HG02759 (cell line): ENCODE results near the gene WASHC3.
"Not testable (repeated sequence)": the region's sequence is repeated elsewhere in the genome, so short reads cannot be mapped to it uniquely, and the experiment has no call there.

ENCODE experiments used
- ATAC-seq: cut with Tn5 transposase; IDR thresholded peaks from one replicate; pipeline ENCODE4 v1.9.1; 2021; ENCODE audit warnings: mild to moderate bottlenecking, moderate library complexity; ENCODE audit not compliant: unreplicated experiment

WASHC3 gene

DNA sequence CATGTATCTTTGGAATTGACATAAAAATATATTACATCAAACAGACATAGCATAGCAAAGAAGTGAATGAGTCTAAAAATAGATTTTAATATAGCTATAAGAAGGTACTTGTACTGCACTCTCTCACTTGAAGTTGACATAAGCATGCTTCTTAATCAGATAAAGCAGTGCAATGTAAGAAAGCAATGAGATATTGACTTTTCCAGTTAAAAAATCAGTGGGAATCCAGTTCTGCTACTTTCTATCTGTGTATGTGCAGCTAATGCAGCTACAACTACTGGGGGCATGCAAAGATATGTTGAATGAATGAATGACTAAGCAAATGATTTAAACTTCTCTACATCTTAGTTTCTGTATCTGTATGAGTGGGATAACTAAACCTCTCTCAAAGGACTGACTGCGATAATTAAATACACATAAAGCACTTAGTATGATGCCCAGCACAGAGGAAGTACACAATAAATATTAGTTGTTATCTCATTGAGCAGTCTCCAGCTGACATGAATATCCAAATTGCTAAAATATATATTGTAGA, 10.3 kb downstream of the WASHC3 start:
- ATAC-seq = no peak

DNA sequence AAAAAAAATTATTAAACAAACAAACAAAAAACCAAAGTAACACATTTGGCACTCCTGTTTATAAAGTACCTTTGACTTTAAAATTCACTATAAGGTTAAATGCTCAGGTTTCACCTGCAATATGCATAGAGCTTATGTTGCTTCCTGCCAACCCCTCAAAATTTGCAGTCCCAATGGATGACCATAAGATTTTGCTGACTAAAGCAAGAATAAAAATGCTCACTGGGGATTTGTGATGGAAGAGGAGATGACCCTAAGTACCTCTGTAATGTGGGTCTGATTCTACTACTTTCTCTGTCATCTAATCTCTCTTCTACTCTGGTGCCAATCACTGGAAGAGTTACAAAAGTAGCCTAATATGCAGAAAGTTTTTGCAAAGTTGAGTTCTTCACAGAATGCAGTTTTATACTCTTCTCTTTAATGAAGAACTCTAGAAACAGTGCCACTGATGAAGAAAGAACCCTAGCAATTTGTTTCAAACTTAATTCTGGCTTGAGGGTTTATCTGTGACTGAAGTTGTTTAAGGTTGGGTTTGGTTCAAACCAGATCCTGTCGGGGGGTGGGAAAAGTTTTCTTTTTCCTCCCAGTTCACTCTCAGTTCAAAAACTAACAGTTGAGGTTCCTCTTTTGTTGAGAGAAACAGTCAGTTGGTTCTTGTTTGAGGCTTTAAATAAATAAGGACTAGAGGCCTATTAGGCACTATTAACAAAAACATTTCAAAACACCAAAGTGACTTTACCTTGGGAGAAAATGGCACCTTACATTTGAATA, 10.9 kb downstream of the WASHC3 start:
- no peak for ATAC-seq

DNA sequence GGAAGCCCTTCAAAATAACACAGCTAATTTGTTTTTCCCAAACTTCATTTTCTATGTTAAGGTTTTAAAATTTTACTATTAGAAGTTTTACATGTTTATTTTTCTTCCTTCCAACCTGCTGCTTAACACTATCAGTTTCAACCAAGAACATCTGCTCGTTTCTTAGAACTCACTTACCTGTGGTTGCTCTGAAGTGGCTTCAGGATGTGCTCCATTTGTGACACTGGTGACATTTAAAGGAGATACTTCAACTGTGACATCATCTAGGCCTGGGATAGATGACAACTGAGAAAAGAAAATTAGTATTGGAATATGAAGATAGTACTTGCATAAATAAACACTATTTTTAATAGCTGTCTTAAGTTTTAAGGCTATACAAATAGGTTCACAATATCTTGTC, 17.9 kb downstream of the WASHC3 start:
- peak; percentile 54 for ATAC-seq

DNA sequence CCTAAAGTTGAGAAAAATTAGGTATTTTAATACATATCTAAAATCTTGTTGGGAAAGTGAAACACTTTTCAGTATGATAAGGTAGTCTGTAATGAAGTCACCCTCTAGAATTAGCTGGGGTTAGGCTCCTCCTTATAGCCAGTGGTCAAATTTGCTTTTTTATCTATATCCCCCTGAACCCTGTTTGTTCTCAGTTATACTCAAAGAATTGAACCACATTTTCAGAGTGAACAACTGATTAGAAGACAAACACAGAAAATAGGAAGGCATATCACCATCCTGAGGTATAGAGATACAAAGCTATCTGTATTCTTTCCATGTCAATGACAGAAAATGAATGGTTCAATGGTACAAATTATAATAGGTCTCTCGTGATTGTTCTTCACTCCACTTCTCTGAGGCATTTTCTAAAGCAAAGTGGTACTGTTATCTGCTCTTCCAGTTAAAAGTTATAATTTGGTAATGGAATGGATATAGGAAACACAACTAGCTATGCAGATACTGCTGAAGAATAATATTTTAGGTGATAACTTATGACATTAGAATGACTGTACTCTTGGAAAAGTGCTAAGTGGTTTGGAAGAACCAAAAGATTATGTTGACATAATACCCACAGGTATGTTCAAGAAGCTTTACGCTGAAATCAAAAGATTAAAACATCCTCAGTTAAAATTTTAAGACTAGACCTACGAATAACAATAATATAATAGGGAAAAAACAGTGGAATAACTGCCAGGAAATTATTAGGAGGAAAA, 27.6 kb downstream of the WASHC3 start:
- no peak for ATAC-seq

DNA sequence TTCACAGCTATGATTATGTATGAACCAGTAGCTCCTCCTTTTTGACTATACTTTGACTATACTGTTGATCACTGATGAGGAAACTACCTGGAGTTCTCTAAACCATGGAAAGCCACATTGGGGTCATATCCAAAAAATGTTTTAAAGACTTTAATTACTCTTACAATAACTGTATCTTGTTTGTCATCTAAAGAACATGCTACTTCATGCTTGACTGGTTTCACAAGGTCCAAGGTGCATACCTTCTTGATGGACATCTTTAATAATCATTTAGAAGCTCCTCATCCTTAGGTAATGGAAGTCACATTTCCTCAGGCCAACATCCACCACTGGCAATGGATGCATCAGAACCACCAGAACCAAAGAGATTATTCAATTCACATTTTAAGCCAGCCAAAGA, 29.9 kb downstream of the WASHC3 start:
- ATAC-seq = no peak

DNA sequence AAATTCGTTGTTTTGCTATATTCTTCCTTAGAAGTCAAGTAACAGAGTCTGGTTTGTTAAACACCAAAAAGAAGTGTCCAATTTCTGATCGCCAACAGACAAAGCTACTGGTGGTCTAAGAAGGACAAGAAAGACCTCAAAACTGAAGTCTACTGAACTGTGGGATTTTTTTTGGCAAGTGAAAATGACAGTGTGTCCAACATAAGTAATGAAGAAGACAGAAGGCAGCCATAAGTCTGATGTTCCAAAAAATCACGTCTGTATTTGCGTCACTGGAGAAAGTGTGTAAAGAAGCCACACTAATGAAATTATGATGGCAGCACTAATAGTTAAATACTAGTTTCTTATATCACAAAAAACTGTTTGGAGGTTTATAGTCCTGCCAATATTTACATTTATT, 32.6 kb downstream of the WASHC3 start:
- no peak for ATAC-seq

DNA sequence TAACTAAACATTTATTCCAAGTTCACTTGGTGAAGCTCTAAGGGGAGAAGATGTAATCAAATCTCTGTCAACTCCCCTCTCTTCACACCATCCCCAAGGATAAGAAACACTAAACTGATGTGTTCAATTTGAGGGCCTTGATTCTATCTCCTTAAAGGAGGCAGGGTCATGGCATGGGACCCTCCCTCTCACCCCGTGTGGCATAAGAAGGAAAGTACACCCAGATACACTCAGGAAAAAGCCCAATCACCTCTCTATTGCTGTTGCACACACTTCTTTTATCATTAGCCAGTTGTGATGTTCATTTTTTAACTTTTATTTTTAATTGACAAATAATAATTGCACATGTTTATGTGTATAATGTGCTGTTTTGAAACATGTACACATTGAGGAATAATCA, 35.1 kb downstream of the WASHC3 start:
- ATAC-seq = no peak

DNA sequence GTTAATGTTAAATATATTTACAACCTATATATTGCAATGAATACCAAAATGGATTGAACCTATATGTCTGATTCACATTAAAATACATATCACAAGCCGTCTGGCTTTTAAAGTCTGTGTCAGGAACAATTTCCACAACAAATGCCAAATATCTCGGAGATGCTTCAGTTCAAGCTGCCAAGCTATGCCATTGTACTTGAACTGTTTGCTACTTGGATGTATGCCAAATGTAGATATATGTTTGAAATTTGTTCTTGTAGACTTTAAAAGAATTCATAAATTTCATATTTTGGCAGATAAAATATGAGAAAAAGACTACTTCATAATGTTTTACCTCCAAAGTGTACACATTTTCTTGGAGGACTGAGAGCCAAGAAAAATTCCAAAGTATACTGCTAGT, 37.0 kb downstream of the WASHC3 start:
- ATAC-seq = no peak

DNA sequence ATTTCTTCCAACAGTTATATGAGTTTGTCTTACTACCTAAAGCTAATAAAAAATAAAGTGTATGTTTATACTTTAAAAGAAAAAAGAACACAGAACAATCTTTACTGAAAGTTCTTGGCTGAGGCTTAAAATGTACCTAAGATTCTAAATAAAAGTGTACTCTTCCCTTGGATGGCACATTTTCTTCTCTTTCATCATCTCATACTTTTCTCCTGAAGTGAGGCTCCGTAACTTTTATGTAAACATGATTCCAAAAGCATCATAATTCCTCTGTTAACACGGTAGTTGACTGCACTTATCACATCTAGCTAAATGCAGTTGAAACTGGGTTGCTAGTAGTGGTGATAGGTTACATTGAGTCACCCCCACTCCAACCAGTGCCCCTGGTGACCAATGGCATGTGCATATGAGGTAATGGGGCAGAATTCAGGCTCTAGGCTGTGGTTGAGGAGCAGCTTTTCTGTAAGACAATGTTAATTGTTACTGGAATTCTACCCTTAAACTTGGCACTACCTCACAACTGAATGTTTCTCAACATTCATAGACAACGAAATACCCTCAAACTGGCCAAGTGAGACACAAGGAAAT, 38.4 kb downstream of the WASHC3 start:
- ATAC-seq = no peak

DNA sequence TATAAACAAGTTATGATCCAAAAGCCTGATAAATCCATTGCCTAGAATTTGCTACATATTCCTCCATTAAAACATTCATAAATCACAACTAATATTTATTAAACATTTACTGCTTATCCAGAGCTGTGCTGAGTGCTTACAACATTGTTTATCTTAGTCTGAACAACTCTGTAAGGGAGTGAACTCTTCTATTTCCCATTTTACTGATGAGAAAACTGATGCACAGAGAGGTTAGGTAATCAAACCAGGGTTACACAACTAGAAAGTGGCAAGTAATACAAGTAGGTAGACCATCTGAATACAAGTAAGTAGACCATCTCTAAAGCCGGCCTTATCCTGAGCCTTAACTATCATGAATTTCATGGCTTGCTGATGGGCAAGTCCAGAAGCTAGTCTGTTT, 39.5 kb downstream of the WASHC3 start:
- ATAC-seq = no peak

DNA sequence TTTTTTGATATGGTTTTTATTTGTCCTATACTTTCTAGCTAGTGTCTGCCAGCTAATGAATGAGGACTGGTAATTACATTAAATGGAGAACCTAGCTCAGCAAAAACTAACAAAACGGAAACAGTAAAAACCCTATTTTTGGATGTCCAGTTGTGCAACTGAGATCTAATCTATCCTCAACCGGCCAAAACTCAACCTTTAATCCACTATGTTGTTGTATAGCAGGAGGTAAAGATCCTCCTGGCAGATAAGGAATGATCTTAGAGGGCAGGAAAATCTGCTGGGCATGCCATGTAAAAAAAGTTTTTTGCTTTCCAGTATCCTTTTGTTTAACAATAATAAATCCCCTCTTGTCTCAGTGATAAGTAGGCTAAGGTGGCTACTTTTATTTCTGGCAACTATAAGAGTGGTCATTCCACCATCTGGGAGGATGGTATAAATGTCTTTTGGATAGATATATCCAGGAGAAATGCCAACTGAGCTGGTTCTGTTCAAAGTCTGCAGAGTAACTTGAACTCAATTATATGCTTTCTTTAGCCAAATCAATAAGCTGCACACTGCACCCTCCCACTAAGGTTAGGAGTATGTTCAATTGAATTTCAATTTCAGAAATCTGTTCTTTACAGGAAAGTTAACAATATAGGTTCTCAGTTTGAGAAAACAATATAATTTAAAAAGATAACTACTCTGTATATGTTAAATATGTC, 40.1 kb downstream of the WASHC3 start:
- no peak for ATAC-seq

DNA sequence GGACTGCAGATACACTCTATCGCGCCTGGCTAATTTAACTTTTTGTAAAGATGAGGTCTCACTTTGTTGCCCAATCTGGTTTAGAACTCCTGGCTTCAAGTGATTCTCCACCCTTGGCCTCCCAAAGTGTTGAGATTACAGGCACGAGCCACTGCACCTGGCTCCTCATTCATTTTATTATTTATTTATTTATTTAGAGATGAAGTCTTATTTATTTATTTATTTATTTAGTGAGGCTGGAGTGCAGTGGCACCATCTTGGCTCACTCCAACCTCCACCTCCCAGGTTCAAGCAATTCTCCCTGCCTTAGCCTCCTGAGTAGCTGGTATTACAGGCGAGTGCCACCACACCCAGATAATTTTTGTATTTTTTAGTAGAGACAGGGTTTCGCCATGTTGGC, 43.2 kb downstream of the WASHC3 start:
- ATAC-seq = not testable (repeated sequence)

DNA sequence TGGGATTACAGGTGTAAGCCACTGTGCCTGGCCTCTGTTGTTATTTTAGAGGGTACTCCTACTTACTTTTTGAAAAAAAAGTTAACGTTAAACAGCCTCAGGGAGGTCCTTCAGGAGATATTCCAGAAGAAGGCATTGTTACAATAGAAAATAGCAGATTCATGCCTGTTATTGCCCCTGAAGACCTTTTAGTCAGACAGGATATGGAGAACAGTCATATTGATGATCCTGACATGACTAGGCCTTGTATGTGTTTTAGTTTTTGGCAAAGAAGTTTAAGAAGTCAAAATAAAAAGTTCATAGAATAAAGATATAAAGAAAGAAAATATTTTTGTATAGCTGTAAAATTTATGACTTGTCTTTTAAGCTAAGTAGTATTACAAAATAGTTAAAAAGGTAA, 45.3 kb downstream of the WASHC3 start:
- no peak for ATAC-seq

DNA sequence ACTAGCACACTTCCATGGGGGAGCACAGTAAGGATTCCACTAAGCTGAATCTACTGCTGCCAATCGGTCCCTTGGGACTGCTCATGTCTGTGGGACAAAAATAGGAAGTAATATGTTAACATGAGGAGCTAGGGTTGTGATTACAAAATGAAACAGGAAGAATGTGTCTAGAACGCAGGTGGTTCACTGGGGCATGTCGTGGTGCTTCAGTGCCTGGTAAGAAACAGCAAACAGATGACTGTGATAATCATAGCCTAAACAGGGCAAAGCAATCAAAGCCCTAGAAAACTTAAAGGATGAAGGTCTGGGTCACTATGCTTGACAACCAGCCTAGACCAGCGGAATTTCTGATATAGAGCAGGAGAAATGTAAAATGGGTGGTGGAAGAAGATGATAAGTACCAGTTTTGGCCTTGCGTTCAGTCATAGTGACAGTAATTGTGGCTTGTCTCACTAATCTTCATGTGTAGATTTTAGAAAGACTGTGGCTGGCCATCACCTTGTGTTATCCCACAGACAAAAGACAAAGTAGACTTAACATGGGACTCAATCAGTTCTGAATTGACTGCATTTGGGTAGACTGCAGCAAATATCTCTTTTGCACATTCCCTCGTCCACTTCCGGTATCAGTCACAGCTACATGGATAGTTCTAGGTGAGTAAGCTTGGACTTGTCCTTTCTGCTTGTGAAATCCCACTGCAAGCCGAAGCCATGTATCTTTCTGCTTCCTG, 51.4 kb downstream of the WASHC3 start:
- peak; percentile 94 for ATAC-seq

DNA sequence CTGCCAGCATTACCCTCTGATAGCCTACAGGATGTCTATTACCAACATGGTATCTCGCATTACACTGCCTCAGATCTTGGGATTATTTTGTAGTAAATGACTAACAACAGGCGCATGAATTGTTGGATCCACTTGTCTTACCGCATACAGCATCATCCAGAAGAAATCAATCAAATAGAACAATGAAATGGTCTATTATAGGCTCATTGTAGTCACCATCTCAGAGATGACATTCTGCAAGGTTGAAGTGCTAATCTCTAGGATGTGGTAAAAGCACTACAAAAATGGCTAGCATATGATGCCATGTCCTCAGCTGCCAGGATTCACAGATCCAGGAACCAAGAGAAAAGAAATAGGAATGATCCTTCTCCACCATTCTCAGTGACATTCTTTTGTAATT, 52.0 kb downstream of the WASHC3 start:
- ATAC-seq = peak; percentile 5

DNA sequence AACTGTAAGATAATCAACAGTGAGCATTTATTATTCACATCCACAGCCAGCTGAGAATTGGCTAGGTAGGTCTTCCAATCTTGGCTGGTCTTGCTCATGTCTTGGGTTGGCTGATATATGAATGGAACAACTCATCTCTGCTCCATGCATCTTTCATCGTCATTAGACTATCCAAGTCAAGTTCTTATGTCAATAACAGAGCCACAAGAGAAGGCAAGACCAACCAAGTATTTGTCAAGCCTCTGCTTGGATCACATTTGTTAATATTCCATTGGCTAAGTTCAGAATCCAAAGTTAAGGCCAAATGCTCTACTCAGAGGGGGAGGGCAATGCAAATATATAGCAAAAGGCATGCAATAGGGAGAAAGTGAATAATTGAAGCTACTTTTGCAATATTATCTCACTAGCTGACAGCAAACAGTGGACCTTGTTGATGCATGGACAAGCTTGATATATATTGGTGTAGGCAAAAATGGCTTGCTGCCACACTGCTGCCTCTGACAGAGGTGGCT, 53.1 kb downstream of the WASHC3 start:
- ATAC-seq = no peak

DNA sequence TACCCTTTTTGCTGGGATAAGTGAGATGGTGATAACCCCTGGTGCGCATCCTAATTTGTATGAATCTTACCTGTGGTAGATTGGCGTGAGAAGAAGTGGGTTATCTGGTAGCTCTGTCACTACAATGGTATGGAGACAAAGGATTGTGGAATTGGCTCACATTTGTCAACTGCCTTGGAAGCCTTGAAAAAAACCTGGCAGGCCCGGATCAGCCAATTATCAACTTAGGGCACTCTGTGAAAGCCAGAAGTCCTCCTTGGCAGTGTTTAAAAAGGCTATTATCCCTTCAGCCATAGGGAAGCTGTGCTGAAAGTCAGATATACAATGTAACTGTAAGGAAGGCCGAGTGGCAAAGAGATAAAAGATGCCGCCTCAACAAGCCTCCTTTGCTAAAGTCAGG, 56.5 kb downstream of the WASHC3 start:
- ATAC-seq = no peak

DNA sequence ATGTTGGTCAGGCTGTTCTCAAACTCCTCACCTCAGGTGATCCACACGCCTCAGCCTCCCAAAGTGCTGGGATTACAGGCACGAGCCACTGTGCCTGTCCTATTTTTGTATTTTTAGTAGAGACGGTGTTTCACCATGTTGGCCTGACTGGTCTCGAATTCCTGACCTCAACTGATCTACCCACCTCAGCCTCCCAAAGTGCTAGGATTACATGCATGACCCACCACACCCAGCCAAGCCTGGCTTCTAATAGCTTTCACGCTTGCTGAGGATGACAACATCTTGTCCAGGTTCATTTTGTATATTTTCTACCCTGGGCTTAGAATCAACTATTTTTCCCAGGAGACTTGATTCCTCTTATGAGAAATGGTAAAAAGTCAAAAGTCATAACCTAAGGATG, 64.7 kb downstream of the WASHC3 start:
- ATAC-seq = no peak

DNA sequence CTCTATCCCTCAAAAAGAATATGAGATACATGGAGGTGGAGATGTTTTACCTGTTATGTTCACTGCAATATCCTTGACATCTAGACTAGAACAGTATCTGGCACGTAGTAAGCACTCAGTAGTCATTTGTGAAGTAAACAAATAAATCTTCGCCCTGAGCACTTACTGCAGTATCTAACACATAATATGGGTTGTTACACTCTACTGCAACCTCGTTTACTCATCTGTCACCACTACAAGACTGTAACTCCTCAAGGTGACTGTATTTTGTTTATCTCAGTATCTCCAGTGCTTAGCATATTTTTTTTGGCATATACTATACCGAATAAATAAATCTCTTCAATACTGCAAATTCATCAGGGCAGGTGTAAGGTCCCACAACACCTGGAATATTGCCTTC, 66.1 kb downstream of the WASHC3 start:
- ATAC-seq = no peak

DNA sequence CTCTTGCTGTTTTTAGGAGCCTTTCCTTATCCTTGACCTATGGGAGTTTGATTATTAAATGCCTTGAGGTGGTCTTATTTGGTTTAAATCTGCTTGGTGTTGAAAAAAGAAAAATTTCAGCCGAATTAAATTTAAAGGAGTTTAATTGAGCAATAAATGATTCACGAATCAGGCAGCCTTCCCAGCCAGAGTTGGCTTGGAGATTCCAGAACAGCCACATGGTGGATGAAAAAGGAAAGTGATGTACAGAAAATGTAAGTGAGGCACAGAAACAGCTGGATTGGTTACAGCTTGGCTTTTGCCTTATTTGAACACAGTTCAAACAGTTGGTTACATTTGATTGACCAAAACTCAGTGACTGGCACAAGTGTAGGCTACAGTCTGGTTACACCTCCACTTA, 69.7 kb downstream of the WASHC3 start:
- no peak for ATAC-seq
